ENCODE measurements around the gene BCLAF1.

- TF ChIP-seq, protein P1, sequence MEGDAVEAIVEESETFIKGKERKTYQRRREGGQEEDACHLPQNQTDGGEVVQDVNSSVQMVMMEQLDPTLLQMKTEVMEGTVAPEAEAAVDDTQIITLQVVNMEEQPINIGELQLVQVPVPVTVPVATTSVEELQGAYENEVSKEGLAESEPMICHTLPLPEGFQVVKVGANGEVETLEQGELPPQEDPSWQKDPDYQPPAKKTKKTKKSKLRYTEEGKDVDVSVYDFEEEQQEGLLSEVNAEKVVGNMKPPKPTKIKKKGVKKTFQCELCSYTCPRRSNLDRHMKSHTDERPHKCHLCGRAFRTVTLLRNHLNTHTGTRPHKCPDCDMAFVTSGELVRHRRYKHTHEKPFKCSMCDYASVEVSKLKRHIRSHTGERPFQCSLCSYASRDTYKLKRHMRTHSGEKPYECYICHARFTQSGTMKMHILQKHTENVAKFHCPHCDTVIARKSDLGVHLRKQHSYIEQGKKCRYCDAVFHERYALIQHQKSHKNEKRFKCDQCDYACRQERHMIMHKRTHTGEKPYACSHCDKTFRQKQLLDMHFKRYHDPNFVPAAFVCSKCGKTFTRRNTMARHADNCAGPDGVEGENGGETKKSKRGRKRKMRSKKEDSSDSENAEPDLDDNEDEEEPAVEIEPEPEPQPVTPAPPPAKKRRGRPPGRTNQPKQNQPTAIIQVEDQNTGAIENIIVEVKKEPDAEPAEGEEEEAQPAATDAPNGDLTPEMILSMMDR (IDR thresholded peaks at IDR 0.05; ENCODE audit: low read length) = peak; percentile 37; the same call in 1 of the 2 replicates
- no peak for TF ChIP-seq EZH2 (IDR thresholded peaks at IDR 0.05; ENCODE audit: borderline replicate concordance, low read length)
Measured at GRCh38 chr6:136334853-136335252, 45.2 kb upstream of the BCLAF1 start.
